H1 (cell line): ENCODE data around the gene TRAIP.
"Not testable (repeated sequence)": the region's sequence is repeated elsewhere in the genome, so short reads cannot be mapped to it uniquely, and the experiment has no call there.

ENCODE experiments used
- BRCA1 ChIP-seq: IDR thresholded peaks from 2 replicates; pipeline ENCODE4 v1.6.1; 2012; ENCODE audit warnings: low read depth, low read length, improper control_type of control experiment
- CTCF ChIP-seq, 3 experiments: IDR thresholded peaks; 1 replicate in 2 of 3; 2 replicates in 1 of 3; pipeline versions ENCODE4 v1.5.1 to v1.6.1; 2011; ENCODE audit warnings: low read length in 3 of 3, mild to moderate bottlenecking in 3 of 3, inconsistent platforms in 2 of 3, low read depth in 1 of 3, moderate library complexity in 1 of 3; ENCODE audit not compliant: insufficient read depth in 1 of 3; ENCODE audit errors: control extremely low read depth in 1 of 3
- EP300 ChIP-seq, 2 experiments: IDR thresholded peaks; 1 replicate in 1 of 2; 2 replicates in 1 of 2; pipeline ENCODE4 v1.6.1; 2011 to 2012; ENCODE audit warnings: low read depth in 2 of 2, low read length in 2 of 2, mild to moderate bottlenecking in 2 of 2, borderline replicate concordance in 1 of 2, inconsistent platforms in 1 of 2, moderate library complexity in 1 of 2
- JUN ChIP-seq: IDR thresholded peaks from 2 replicates; pipeline ENCODE4 v1.6.1; 2011; ENCODE audit warnings: low read depth, mild to moderate bottlenecking, improper control_type of control experiment, low read length
- KDM1A ChIP-seq: fragments of 200-600, 300-600 bp; sonication (generic); IDR thresholded peaks from 2 replicates; pipeline ENCODE4 v1.7.1; 2016; ENCODE audit warnings: mild to moderate bottlenecking, low read length, borderline replicate concordance
- MAFK ChIP-seq: IDR thresholded peaks from 2 replicates; pipeline ENCODE4 v1.6.1; 2012; ENCODE audit warnings: low read depth, mild to moderate bottlenecking, improper control_type of control experiment, low read length
- MAX ChIP-seq: IDR thresholded peaks from 2 replicates; pipeline ENCODE4 v1.6.1; 2012; ENCODE audit warnings: inconsistent platforms
- PHF8 ChIP-seq: fragments of 200-600 bp; sonication (generic); conservative IDR thresholded peaks from 2 replicates; pipeline ENCODE4 v1.7.1; 2012; ENCODE audit warnings: low read depth, mild to moderate bottlenecking, inconsistent platforms, low read length, moderate library complexity
- POLR2A ChIP-seq, 2 experiments: IDR thresholded peaks; 1 replicate in 1 of 2; 2 replicates in 1 of 2; pipeline ENCODE4 v1.6.1; 2011; ENCODE audit warnings: low read depth in 2 of 2, low read length in 2 of 2, mild to moderate bottlenecking in 2 of 2; ENCODE audit errors: control extremely low read depth in 1 of 2
- POLR2AphosphoS5 ChIP-seq: IDR thresholded peaks from 2 replicates; pipeline ENCODE4 v1.6.1; 2011; ENCODE audit warnings: low read depth, low read length
- RBBP5 ChIP-seq: IDR thresholded peaks from 2 replicates; pipeline ENCODE4 v1.7.1; 2012; ENCODE audit warnings: low read depth, mild to moderate bottlenecking, inconsistent platforms, low read length, moderate library complexity, borderline replicate concordance
- TBP ChIP-seq: IDR thresholded peaks from 2 replicates; pipeline ENCODE4 v1.6.1; 2011; ENCODE audit warnings: low read depth, low read length, improper control_type of control experiment

GRCh38 chr3:49782277-49782676 lies 74.1 kb downstream of the TRAIP start:
- TF ChIP-seq MAX; PHF8; EP300 (IDR thresholded peaks at IDR 0.05; ENCODE audit: borderline replicate concordance in 1 of 2, low read depth in 2 of 2, low read length in 2 of 2); KDM1A; BRCA1; CTCF (IDR thresholded peaks at IDR 0.05; ENCODE audit: control extremely low read depth in 1 of 3, insufficient read depth in 1 of 3, low read depth in 1 of 3, low read length in 3 of 3); MAFK; TBP; RBBP5; POLR2A (IDR thresholded peaks at IDR 0.05; ENCODE audit: control extremely low read depth in 1 of 2, low read depth in 2 of 2, low read length in 2 of 2); POLR2AphosphoS5; JUN: not testable (repeated sequence)
